ES-I3 (cell line): ENCODE data around the gene KANK3.
"Not testable (repeated sequence)": the region's sequence is repeated elsewhere in the genome, so short reads cannot be mapped to it uniquely, and the experiment has no call there.

Source experiments
- H3K36me3 ChIP-seq: 2 replicates; pipeline ENCODE4 v1.6.1; 2013; ENCODE audit warnings: mild to moderate bottlenecking, low read length, control low read depth, moderate library complexity; ENCODE audit not compliant: insufficient read depth
- H3K4me1 ChIP-seq: 2 replicates; pipeline ENCODE4 v1.6.1; 2013; ENCODE audit warnings: mild to moderate bottlenecking, control low read depth, low read length; ENCODE audit not compliant: insufficient read depth
- H3K9ac ChIP-seq: 2 replicates; pipeline ENCODE4 v1.6.1; 2013; ENCODE audit warnings: low read depth, mild to moderate bottlenecking, low read length, moderate library complexity
- H3K9me3 ChIP-seq: 2 replicates; pipeline ENCODE4 v1.6.1; 2013; ENCODE audit warnings: mild to moderate bottlenecking, low read length, moderate library complexity; ENCODE audit not compliant: control insufficient read depth, insufficient read depth

Gene KANK3

DNA sequence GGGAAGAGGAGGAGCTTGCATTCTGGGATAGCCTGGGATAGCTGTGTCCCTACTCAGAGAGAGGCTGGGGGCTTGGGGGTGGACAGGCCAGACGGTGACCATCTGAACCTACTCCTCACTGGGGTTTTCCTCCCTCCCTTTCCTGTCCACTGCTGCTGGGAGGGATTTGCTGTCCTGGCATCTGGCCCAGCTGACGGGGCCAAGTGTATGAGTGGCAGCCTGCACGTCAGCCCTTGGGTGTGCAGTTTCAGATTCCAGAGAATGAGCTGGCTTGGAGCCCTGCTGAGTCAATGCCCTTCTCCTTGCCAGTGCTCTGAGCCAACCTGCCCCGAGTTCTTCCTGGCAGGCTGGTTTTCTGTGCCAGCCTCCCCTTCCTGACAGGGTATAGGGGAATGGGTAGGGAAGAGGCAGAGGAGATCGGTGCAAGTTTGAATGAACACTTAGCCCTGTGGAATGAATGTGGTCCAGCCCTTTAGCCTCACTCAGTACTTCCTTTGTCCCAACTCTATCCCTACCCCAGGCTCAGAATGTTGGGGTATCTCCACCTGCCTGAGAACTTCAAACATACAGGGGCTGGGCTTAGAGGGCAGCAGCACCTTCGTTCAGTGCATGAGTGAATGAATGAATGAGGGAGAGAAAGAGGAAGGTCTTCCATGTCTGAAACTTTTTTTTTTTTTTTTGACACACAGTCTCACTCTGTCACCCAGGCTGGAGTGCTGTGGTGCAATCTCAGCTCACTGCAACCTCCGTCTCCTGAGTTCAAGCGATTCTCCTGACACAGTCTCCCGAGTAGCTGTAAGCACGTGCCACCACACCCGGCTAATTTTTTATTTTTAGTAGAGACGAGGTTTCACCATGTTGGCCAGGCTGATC lies 19.1 kb upstream of the KANK3 start:
- Histone ChIP-seq H3K4me1 (peaks cover 13% of the 10 kb centered on the region; the same call in 1 of the 2 replicates), H3K9me3 (no peaks in the 10 kb centered on the region), H3K9ac (no peak overlapping the region), H3K36me3 (no peaks in the 10 kb centered on the region)

DNA sequence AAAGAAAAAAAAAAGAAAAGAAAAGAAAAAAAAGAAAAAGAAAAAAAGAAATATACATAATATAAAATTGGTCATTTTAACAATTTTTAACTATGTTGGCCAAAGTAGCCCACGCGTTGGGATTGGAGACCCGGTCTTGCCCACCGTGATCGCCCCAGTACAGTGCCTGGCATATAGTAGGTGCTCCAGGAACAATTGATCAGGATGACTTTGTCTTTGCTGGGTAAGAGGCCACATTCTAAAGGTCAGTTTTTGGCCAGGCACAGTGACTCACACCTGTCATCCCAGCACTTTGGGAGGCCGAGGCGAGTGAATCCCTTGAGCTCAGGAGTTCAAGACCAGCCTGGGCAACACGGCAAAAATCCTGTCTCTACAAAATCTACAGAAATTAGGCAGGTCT lies 17.1 kb upstream of the KANK3 start:
- Histone ChIP-seq H3K9ac (no peak overlapping the region), H3K9me3 (no peaks in the 10 kb centered on the region), H3K36me3 (no peaks in the 10 kb centered on the region), H3K4me1 (no peaks in the 10 kb centered on the region; the same call in 1 of the 2 replicates)

DNA sequence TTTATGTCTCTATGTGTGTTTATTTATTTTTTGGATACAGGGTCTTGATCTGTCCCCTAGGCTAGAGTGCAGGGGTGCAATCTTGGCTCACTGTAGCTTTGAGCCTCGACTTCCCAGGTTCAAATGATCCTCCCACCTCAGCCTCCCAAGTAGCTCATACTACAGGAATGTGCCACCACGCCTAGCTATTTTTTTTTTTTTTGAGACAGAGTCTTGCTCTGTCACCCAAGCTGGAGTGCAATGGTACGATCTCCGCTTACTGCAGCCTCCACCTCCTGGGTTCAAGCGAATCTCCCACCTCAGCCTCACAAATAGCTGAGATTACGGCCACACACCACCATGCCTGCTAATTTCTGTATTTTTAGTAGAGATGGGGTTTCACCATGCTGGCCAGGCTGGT lies 15.9 kb upstream of the KANK3 start:
- no peaks in the 10 kb centered on the region for H3K9me3 ChIP-seq
- H3K36me3 ChIP-seq: no peaks in the 10 kb centered on the region
- H3K9ac ChIP-seq: no peak overlapping the region
- H3K4me1 ChIP-seq: no peaks in the 10 kb centered on the region; the same call in 1 of the 2 replicates

DNA sequence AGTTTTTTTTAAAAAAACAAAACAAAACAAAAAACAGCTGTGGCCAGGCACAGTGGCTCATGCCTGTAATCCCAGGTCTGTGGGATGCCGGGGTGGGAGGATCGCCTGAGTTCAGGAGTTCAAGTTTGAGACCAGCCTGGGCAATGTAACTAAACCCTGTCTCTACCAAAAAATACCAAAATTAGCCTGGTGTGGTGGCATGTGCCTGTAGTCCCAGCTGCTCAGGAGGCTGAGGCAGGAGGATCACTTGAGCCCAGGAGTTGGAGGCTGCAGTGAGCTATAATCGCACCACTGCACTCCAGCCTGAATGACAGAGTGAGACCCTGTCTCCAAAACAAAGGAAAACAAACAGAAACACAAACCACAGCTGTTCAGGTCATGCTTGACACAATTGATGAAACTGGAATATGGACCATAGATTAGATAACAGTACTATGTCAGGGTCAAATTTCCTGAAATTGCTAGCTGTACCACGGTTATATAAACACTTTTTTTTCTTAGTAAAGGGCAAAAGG lies 14.0 kb upstream of the KANK3 start:
- no peaks in the 10 kb centered on the region for H3K4me1 ChIP-seq
- no peaks in the 10 kb centered on the region for H3K36me3 ChIP-seq
- no peak overlapping the region for H3K9ac ChIP-seq
- H3K9me3 ChIP-seq: no peaks in the 10 kb centered on the region

DNA sequence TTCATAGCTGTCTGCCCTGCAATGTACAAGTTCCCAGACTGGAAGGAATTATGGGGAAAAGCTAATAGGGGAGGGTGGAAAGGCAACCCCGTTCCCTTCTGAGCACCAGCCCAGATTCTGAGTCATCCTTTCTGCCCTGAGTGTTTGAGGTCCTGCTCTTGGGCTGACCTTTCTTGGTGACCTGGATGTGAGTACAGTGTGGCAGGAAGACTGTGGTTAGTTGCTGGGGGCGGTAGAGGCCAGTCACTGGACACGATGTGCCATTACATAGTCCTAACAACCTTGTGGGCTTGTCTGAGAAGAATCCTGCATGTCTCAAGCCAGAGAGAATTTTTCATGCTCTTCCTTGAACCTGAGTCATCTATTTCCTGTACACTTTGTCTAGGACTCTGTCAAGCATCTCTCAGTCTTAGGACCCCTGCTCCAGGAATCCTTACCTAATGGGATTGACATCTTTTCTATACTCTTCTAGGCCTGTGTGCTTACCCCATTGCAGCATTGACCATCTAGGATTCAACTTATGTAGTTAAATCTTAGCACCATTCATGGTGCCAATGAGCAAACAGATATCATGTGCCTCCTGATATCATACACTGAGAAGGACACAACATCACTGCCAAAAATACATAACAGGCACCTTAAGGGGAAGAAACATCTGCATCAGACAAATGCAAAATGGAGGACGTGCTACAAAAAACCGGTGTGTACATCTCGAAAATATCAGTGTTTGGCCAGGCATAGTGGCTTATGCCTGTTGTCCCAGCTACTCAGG lies 12.8 kb upstream of the KANK3 start:
- Histone ChIP-seq H3K4me1 (no peaks in the 10 kb centered on the region), H3K9ac (no peak overlapping the region), H3K9me3 (no peaks in the 10 kb centered on the region), H3K36me3 (no peaks in the 10 kb centered on the region)

DNA sequence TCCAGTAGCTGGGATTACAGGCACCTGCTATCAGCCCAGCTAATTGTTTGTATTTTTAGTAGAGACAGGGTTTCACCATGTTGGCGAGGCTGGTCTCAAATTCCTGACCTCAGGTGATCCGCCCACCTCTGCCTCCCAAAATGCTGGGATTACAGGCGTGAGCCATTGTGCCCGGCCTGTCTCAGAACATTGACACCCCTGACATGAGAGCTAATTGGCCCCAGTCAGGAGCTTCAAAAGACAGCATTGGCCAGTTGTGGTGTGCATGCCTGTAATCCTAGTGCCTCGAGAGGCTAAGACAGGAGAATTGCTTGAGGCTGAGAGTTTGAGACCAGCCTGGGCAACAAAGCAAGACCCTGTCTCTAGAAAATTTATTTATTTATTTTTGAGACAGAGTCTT lies 9.8 kb upstream of the KANK3 start:
- not testable (repeated sequence) for H3K9ac ChIP-seq, H3K36me3 ChIP-seq, H3K9me3 ChIP-seq, H3K4me1 ChIP-seq

DNA sequence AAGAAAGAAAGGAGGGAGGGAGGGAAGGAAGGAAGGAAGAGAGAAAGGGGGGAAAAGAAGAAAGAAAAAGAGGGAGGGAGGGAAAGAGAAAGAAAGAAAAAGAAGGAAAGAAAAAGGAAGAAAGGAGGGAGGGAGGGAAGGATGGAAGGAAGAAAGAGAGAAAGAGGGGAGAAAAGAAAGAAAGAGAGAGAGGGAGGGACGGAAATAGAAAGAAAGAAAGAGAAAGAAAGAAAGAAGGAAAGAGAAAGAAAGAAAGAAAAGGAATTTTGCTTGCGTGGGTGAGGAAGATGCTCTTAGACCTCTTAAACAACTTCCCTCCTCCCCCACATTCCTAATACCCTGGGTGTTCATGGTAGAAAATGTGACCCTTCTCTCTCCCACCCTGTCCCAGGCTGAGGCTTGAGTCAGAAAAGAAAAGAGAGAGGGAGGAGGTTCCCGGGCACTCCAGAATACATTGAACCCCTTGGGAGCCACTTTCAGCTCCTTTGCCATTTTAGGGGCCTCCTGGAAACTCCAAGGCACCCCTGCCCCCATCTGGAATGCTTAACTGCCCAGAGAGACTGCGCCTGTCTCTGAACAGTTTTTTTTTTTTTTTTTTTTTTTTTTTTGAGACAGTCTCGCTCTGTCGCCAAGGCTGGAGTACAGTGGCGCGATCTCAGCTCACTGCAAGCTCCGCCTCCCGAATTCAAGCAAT lies 9.2 kb upstream of the KANK3 start:
- H3K4me1 ChIP-seq: no peaks in the 10 kb centered on the region
- peak overlapping the region; percentile 31; the same call in 1 of the 2 replicates for H3K9ac ChIP-seq

DNA sequence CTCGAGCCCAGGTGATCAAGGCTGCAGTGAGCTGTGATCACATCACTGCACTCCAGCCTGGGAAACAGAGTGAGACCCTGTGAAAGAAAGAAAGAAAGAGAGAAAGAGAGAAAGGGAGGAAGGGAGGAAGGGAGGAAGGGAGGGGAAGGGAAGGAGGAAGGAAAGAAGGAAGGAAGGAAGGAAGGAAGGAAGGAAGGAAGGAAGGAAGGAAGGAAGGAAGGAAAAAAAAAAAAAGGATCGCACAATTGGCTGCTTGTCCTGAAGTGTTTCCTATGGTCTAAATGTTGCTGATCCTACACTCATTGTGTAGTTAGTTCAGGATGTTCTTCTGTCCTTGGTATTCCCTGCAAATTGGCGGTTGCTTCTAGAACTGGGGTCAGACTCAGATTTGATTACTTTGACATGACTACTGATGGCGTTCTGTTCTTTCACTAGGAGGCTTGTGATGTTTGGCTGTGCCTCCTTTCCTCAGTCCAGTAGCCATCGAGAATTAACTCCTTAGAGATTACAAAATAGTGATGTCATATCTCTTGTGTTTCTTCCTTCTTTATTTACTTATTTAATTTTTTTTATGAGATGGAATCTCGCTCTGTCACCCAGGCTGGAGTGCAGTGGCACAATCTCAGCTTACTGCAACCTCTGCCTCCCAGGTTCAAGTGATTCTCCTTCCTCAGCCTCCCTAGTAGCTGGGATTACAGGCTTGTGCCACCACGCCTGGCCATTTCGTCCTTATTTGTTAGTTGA lies 6.7 kb upstream of the KANK3 start:
- not testable (repeated sequence) for H3K4me1 ChIP-seq, H3K9ac ChIP-seq, H3K36me3 ChIP-seq, H3K9me3 ChIP-seq

More for the DNA sequence above, 9.2 kb upstream of the KANK3 start:
- Histone ChIP-seq H3K9me3 (no peaks in the 10 kb centered on the region), H3K36me3 (no peaks in the 10 kb centered on the region)

DNA sequence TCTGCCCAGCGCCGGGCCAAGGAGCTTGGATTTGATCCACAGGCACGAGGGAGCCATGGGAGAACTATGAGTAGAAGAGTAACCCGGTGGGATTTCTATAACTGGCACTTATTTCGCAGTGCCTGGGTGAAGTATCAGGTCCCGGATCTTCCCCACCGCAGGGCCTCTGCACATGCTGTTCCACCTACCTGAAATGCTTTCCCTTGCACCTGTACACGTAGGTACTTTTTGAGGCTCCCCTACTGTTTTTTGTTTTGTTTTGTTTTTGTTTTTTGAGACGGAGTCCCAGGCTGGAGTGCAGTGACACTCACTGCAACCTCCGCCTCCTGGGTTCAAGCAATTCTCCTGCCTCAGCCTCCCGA lies 402 bp upstream of the KANK3 start:
- no peaks in the 10 kb centered on the region for H3K9me3 ChIP-seq
- H3K9ac ChIP-seq: peak overlapping the region; percentile 65; the same call in 1 of the 2 replicates
- H3K36me3 ChIP-seq: no peaks in the 10 kb centered on the region
- peaks cover 3% of the 10 kb centered on the region; the same call in 1 of the 2 replicates for H3K4me1 ChIP-seq

DNA sequence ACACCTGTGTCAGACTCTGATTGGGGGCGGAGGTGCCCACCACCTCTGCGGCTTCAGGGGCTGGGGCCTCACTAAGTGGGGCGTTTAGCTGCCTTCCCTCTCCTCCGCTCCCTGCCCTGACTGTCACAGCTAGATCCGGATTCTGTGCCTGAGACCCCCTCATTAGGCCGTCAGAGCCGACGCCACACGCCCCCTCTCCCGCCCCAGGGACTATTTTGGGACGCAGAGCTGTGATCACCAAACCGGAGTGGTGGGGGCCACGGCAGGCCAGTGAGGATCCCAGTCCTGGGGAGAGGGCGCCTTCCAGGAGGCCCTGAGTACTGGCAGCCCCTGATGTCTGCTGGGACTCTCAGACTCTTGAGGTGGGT lies 762 bp downstream of the KANK3 start:
- H3K4me1 ChIP-seq: peaks cover 3% of the 10 kb centered on the region; the same call in 1 of the 2 replicates
- H3K9ac ChIP-seq: peak overlapping the region; percentile 37
- H3K9me3 ChIP-seq: no peaks in the 10 kb centered on the region
- H3K36me3 ChIP-seq: no peaks in the 10 kb centered on the region

DNA sequence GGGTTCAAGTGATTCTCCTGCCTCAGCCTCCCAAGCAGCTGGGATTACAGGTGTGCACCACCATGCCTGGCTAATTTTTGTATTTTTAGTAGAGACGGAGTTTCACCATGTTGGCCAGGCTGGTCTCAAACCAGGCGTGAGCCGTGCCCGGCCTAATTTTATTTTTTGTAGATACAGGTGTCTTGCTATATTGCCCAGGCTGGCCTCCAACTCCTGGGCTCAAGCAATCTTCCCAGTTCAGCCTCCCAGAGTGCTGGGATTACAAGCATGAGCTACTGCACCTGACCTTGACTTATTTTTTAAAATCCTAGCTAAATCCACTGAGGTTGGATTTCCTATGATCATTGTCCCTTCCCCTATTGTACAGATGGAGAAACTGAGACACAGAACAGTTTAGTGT lies 1.6 kb downstream of the KANK3 start:
- not testable (repeated sequence) for H3K9me3 ChIP-seq, H3K36me3 ChIP-seq, H3K4me1 ChIP-seq, H3K9ac ChIP-seq

DNA sequence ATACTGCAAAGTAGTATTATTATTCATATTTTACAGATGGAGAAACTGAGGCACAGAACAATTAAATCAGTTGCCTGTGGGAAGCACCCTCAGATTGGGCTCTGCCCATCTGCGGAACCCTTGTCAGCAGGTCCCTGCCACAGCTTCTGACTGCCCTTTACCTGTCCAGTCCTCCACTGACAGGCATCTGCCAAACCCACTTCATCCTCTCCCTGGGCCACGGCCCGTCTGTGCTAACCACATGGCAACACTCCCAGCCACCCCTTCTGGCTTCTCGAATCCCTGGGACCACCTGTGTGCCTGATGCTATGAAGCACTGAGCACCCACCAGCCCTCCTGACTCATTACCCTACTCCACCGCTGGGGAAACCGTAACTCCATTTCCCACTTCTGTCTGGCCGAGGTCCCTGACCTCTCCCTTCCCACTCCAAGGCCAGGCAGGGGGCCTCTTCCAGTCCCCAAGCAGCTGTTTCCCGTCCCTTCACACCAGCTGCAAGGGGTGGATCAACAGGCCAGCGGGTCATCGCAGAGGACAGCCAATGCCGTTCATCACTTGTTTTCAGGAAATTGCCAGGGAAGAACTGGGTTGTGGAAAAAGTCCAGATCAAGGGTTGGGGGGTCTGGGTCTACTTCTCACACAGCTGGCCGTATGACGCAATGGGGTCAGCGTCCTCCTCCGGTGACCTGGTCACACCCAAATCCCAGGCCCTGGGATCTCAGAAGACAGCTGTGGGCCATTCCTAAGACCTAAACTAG lies 2.5 kb downstream of the KANK3 start:
- no peaks in the 10 kb centered on the region for H3K36me3 ChIP-seq
- peaks cover 3% of the 10 kb centered on the region; the same call in 1 of the 2 replicates for H3K4me1 ChIP-seq
- H3K9ac ChIP-seq: no peak overlapping the region
- H3K9me3 ChIP-seq: no peaks in the 10 kb centered on the region

DNA sequence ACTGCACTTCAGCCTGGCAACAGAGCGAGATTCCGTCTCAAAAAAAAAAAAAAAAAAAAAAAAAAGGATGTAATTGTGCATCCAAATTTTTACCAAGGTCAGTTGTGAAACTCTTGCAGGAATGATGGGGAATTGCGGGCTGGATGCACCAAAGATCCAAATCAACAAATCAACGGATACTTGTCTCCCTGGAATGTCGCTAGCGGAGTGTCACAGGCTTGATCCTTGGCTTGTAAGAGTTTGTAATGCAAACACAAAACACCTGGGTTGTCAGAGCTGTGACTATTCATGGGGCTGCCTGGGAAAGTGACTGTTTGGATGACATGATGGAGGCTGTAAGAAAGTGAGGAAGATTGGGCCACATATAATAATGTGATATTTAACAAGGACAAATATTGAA lies 4.2 kb downstream of the KANK3 start:
- H3K9ac ChIP-seq: no peak overlapping the region
- peaks cover 3% of the 10 kb centered on the region; the same call in 1 of the 2 replicates for H3K4me1 ChIP-seq
- no peaks in the 10 kb centered on the region for H3K9me3 ChIP-seq
- no peaks in the 10 kb centered on the region for H3K36me3 ChIP-seq
